GM12872 (cell line): ENCODE results near the gene APOA5.

Experiments used
- TF ChIP-seq, protein P1 (sequence below): IDR thresholded peaks from 3 replicates; pipeline ENCODE4 v1.5.1; 2011; ENCODE audit warnings: low read depth, mild to moderate bottlenecking, low read length, moderate library complexity; ENCODE audit not compliant: insufficient read depth

APOA5 gene, protein sequence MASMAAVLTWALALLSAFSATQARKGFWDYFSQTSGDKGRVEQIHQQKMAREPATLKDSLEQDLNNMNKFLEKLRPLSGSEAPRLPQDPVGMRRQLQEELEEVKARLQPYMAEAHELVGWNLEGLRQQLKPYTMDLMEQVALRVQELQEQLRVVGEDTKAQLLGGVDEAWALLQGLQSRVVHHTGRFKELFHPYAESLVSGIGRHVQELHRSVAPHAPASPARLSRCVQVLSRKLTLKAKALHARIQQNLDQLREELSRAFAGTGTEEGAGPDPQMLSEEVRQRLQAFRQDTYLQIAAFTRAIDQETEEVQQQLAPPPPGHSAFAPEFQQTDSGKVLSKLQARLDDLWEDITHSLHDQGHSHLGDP

DNA sequence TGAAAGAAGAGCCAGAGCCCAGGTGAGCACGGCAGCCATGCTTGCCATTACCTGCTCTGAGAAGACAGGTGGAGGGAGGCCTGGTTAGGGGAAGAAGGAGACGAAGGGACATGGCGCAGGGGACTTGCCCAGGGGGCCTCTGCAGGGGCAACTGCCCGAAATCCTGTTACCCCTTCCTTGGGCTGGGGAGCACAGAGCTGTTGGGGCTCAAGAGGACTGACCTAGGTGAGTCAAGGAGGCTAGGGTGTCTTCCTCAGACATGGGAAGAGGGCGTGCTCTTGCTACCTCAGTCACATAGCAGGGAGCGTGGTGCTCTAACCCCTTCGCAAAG is at the start of gene APOA5:
TSS of gene APOA5 (minus strand) at position 67 of the 331 bp plus-strand sequence. CDS start at position 48, 19 bp downstream.
- TF ChIP-seq, protein P1, sequence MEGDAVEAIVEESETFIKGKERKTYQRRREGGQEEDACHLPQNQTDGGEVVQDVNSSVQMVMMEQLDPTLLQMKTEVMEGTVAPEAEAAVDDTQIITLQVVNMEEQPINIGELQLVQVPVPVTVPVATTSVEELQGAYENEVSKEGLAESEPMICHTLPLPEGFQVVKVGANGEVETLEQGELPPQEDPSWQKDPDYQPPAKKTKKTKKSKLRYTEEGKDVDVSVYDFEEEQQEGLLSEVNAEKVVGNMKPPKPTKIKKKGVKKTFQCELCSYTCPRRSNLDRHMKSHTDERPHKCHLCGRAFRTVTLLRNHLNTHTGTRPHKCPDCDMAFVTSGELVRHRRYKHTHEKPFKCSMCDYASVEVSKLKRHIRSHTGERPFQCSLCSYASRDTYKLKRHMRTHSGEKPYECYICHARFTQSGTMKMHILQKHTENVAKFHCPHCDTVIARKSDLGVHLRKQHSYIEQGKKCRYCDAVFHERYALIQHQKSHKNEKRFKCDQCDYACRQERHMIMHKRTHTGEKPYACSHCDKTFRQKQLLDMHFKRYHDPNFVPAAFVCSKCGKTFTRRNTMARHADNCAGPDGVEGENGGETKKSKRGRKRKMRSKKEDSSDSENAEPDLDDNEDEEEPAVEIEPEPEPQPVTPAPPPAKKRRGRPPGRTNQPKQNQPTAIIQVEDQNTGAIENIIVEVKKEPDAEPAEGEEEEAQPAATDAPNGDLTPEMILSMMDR: no peak

DNA sequence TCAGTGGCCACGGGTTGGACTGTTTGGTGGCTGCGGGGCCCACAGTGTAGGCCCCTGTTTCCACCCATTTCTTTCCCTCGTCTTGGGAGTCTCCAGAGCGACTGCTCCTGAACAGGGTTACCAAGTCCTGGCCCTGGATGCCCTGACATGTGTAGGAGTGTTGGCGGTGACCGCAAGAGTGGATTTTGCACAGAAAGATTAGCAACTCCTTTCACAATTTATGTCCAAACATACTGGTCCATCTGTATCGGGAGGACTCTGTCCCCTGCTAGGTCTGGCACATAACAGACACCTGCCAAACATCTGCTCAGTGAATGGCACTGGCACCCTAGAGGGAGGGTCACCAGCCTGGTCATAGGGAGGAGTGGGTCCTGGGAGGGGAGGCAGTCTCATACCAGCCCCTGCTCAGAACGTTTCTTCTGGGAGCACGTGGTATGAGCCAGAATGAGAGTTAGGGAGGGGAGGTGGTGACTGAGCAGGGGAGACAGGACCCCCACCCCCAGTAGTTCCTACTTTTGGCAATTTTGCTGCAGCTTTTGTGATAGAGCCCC is 49.1 kb upstream of the APOA5 start:
- TF ChIP-seq, protein P1: no peak

DNA sequence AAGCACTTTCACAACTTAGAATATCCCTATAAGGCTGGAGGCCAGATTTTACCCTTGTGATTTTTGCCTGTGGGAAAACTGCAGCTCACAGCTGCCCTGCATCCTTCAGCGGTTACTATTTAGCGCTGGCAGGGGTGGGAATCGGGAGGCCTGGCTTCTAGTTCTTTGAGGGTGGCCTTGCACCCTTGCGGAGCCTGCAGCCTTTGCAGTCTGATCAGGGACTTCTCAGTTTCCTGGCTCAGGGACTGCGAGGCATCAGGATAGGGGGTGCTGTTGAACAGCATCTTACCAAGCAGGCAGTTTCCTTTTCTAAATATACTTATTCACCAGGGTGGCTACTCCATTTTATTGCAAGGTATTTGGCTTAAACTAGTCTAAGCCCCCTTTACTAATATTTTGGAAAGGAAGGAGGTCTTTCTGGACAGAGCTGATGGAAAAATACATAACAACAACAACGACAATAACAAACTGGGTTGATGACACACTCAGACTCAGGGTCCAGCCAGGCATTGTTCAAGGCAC is 48.6 kb upstream of the APOA5 start:
- TF ChIP-seq, protein P1: 0 out of 3 replicates have a peak, but pooled peaks have one; percentile 9

DNA sequence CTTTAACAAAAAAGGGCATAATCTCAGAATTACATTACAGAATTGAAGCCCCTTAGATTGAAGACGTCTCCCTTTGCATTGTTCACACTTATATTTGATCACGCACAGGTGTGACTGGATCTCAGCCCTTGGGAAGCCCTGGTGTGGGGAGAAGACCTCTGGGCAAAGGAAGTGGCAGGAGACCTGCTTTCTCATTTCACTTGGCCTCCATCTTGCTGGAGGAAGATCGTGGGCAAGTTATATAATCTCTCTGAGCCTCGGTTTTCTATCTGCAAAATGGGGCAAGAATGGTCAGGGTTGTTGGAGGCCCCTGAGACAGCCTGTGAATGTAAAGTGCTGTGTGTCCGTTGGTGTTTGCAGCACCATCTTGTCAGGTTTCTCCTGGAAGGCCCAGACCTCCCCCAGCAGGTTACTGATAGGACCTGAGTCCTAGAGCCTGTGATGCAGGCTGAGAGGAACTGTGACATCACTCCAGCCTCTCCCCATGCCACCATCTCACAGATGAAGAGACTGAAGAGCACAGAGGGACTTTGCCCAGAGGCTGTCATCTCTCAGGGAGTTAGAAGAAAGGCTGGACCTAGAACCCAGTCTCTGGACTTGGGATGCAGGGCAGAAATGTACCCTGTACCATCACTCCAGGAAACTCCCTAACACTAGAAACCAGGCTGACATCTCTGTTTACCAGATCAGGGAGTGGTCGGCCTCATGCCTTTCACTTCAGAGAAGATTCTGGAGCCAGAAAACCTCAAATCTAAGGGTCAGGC is 46.8 kb upstream of the APOA5 start:
- TF ChIP-seq, protein P1: no peak

DNA sequence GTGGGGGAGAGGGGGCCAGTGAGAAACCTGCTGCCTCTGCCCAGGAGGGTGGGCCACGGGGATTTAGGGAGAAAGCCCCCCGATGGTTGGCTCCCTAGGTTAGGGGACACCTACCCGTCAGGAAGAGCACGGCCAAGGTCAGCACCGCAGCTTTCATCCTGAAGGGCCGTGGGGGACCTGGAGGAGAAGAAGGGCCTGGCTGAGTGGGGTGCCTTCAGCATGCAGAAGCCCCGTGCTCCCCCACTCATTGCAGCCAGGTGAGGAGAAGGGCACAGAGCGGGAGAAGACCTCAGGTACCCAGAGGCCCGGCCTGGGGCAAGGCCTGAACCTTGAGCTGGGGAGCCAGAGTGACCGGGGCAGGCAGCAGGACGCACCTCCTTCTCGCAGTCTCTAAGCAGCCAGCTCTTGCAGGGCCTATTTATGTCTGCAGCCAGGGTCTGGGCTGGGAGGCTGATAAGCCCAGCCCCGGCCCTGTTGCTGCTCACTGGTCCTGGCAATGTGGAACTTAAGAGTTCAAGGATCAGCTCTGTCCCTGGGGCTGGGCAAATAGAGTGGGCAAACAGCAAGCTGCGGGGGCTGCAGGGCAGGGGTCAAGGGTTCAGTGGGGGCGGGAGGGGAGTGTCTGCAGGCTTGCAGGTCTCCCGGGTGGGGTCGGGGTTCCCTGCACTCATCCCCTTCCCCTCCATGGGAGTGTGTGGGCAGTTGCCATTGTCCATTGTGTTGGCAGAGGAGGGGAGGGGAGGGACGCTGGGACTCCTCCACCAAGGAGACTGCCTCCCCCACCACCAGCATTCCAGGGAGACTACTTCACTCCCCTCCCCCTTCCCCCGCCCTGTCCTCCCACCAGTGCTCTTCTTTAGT is 45.8 kb upstream of the APOA5 start, which contains the start of gene APOA1:
TSS of gene APOA1 (minus strand) at position 392 of the 861 bp plus-strand sequence. CDS start at position 157, 235 bp downstream.
- TF ChIP-seq, protein P1: no peak

DNA sequence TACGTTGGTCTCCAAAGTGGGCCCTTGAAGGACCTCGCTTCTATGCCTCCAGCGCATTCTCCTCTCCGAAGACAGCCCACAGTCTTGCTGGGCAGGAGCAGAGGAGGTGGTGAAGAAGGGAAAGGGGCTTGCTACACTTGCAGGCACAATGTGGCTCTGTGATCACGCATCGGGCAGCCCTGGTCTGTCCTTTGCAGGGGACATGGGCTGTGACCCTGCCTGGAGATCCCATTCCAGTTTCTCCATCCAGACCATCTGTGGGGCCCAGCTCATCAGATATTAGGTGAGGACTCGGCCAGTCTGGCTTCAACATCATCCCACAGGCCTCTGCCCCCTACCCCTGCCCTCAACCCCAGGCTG is 44.9 kb upstream of the APOA5 start:
- TF ChIP-seq, protein P1: no peak
